Measurements from ENCODE around the gene HYAL3.
"Not testable (repeated sequence)": the region's sequence is repeated elsewhere in the genome, so short reads cannot be mapped to it uniquely, and the experiment has no call there.

The HYAL3 gene

DNA sequence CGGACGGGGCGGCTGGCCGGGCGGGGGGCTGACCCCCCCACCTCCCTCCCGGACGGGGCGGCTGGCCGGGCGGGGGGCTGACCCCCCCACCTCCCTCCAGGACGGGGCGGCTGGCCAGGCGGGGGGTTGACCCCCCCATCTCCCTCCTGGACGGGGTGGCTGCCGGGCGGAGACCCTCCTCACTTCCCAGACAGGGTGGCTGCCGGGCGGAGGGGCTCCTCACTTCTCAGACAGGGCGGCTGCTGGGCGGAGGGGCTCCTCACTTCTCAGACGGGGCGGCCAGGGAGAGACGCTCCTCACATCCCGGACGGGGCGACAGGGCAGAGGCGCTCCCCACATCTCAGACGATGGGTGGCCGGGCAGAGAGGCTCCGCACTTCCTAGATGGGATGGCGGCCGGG, 12.8 kb upstream of the HYAL3 start:
- not testable (repeated sequence) for DNase-seq

DNA sequence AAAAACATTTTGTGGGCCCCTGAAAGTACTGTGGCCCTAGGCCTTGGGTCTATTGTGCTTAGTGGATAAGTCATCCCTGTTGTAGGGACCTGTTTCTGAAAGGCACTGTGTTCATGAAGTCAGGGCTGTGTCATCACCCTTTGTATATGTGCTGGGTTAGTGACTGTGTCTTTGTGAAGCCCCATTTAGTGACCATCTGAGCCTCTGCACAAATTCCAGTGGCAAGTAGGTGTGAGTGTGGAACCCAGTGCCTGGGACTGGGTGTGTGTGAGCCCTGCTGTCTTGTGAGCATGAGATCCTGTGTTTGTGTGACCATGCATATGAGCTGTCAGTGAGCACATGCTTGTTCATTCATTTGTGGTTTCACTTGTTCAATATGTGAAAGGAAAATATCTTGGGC, 5.4 kb upstream of the HYAL3 start:
- DNase-seq: peak; percentile 5

DNA sequence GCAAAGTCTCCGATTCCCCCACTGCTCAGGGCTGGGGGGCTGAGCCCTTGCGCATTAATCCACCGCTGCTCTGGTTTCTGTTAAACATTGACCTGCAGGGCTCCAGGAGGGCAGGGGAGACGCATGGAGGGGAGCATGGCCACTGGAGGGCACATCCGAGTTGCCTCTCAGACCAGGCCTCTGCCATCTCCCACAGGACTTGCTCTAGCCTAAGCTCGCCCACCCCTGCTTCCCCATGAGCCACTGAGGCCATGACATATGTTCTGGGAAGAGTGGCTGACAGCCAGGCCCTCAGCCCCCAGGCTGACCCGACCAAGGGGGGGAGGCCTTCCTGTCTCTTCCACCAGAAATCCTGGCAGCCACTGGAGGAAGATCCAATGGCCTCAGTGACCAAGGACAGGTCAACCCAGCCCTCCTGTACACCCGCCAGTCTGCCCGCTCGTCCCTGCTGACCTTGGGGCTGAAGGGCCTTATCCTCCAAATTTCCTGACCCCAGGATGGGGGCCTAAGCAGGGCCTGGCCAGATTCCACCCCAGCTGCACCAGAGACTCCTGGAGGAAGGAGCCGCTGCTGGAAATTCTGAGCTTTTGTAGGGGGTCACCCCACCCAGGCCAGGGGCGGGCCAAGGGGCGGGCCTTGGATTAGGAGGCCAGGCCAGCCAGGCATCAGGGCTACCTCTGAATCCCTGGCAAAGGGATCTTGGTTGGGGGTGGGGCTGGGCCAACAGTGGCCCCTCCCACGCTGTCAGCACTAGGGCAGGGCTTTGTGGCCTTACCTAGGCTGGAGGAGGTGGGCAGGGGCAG, 4.0 kb upstream of the HYAL3 start, which contains the start of gene HYAL1:
TSS of gene HYAL1 (minus strand) at position 562 of the 803 bp plus-strand sequence. CDS start 618 bp downstream, outside the sequence.
- DNase-seq: no peak

DNA sequence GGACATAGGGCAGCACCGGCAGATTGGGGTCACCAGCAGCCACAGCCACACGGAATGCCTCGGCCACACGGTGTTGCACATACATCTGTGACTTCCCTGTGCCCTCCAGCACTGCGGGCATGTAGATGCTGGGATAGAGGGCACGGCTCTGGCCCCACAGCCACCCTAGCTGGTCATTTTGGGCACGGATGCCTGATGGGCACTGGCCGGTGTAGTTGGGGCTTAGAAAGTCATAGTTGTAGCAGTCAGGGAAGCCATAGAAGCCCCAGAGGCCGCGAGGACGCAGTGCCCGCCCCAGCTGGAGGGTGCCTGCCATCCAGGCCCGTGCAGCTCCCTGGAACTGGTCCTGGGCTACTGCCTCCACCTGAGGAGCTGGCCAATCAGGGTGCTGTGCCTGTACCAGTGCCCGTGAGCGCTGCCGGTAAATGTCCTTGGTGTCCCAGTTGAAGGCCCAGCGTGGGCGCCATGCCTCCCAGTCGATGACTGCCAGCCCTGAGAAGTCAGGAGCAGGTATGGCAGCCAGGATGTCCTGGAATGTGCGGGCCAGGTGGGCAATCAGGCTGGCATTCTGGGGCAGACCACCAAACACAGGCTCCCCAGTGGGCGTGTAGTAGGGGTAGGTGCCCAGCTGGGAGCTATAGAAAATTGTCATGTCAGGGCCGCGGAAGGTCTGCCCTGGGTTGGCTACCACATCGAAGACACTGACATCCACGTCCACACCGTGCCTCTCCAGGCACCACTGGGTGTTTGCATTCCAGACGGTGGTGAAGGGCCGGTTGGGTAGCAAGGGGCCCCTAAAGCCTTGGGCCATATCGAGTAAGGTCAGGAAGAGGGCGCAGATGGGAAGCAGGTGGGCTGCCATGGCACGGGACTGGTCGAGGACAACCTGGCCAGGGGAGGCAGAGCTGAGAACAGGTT, 3.1 kb upstream of the HYAL3 start:
- DNase-seq: no peak

DNA sequence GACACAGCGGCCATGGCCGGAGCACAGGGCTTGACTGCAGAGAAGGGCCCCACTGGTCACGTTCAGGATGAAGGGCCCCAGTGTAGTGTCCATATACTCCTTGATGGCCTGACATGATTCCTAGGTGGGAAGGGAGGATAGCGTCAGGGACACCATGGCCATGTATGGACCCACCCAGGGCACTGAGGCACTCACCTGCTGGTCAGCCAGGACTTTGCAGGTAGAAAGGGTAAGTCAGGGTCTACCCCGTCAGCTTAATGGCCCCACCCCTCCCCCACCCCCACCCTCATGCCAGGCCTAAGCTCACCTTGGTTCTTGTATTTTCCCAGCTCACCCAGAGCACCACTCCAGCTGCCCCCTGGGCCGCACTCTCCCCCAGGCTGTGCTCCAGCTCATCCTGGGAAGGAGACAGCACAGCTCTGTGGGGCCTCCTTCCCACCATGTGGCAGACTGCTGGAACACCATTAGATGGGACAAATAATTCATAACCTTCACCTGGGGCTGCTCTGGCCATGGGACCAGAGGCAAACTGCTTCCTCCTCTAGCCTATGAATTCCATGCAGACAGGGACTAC, 1.6 kb upstream of the HYAL3 start:
- DNase-seq: no peak

DNA sequence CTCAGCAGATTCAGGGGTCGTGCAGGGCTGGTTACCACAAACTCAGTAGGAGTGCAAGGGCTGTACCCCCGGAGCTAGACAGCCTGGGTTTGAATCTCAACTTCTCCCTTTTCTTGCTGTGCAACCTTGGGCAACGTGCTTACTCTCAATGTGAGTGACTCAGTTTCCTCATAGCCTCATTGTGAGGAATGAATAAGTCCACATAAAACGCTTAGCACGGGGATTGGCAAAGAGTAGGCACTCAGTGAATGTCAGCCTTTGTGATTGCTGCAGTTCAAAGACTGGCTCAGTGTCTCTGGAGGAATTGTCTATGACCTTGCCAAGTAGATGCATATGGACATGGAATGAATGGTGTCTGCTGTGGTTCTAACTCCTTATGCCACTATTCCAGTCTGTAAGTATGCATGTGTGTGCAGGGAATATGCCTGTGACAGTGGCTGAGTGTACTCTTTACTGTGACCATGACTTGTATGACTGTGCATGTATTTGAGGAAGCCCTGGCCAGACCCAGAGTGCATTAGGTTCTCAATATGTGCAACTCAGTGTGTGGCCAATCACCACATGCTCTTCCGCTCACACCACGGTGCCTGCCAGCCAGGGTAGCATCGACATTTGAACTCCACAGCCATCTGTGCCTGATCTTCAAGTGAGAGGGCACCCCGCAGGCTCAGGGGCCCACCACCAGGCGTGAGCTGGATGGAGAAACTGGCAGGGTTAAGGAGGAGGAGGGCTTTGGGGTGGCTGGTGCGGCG, 900 bp upstream of the HYAL3 start:
- peak; percentile 82 for DNase-seq

DNA sequence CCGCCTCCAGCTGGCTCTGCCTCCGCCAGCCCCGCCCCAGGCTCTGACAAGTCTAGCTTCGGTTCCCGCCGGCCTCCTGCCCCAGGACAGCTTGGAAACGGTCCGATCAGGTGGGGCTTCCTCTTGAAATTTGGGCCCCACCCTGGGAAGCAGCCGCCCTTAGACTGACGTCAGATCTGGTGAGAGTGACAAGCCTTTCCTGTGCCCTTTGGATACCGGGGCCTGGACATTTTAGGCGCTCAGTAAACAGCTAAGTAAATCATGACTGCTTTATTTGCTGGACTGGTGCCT, 378 bp upstream of the HYAL3 start:
- DNase-seq: no peak

DNA sequence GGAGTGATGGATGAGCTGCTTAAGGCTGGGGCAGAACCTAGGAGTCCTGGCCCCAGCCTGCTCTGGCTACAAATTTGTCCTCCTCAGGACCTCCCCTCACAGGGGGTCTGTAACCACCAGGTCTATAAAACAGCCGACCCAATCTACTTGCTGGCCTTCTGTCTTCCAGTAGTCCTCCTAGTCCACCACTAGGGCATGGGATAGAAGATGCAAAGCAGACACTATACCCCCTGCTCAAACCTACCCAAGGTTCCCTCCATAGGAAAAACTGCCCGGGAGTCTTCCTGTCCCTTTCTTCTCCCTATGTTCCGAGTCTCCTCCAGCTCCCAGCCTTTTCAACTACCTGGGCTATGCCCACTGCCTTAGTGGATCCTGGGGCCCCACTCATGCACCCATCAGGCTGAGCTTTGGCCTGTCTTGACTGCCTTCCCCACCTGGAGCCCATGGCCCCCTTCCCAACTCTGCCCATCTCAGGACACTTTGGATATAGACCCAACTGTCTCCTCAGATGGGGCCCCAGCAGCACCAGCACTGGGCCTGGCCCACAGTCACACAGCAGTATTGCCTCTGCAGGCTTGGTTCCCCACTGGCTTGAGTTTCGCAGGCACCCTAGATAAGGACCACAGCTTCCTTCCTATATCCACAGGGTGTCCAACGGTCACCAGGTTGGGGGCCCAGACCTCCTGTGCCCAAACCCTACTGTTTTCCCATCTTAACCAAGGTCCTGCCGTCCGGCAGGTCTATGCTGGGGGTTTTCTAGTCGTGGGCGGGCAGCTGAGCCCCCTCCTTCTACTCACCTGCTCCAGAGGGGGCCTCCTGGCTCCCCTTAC, 1.1 kb downstream of the HYAL3 start:
- DNase-seq: no peak

DNA sequence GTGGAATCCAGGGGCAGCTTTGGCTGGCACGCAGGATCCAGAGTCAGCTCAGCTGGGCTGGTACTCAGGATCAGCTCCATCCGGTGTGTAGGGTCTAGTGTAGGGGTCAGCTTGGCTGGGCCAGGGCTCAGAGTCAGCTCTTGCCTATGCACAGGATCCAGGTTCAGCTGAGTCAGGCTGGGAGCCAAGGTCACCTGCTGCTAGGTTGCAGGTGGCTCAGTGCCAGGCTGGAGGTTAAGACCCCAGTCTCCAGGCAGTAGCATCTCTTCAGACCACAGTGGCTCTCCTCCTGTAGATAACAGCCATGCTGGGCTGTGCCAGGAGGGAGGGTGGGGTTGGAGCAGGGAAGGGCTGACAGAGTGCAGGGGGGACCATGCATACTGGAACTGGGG, 1.8 kb downstream of the HYAL3 start:
- DNase-seq: no peak

DNA sequence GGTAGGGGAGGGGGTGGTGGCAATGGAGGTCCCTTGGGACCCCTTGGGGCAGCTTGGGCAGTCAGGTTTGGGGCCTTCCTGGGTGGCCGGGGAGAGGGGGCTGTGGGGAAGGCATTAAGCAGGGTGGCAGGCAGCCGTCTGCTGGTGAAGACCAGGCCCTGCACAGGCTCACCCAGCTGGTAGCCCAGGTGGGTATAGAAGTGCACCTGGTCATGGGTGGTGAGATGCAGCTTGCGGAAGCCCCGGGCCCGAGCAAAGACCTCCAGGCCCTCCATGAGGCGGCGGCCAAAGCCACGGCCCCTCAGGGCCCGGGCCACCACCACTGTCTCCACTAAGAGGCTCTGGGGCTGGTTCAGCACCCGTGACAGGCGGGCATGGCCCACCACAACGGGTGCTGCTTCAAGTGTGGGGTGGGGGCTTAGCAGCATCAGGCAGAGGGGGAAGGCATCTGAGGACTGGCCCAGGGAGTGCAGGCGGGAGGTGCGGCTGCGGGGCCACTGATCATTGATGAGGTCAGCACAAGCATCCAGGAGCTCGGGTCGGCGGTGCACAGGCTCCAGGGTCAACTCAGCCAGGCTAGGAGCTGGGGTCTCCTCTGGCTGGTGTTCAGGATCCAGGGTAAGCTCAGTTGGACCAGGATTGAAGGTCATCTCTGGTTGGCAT, 2.4 kb downstream of the HYAL3 start:
- no peak for DNase-seq

DNA sequence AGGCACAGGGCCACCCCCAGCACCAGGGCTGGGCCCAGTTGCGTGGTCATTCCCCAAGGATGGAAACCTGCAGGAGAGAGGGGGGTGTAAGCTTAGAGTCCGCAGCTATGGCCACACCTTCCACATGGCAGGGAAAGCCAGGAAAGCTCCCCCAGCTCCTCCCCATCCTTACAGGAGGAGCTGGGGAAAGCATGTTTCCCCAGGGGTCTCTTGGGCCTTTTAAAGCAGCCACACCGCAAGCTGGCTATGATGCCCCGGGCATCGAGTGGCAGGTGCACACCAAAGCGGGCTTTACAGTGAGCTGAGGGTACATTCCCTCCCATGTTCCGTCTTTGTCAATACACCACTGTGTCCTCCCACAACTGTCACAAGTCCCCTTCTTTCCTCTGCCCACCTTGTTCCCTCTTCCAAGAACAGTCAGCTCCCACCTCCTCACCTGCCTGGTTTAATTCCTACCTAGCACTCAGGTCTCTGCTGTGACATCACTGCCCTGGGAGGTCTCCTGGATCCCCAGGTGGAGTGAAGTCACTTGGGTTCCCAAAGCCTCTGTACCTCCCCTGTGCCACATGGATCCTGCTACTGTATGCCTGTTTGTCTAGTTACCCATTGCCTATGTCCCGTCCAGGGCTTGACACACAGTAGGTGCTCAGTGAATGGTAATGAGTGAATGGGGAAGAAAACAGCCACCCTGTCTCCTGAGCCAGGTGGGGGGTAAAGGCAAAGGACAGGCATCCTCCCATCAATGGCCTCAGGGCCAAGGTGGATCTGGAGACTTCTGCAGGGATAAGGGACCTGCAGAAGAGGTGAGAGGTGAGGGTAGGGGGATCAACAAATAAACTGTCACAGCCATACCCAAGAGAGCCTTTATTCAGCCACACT, 3.4 kb downstream of the HYAL3 start:
- no peak for DNase-seq

DNA sequence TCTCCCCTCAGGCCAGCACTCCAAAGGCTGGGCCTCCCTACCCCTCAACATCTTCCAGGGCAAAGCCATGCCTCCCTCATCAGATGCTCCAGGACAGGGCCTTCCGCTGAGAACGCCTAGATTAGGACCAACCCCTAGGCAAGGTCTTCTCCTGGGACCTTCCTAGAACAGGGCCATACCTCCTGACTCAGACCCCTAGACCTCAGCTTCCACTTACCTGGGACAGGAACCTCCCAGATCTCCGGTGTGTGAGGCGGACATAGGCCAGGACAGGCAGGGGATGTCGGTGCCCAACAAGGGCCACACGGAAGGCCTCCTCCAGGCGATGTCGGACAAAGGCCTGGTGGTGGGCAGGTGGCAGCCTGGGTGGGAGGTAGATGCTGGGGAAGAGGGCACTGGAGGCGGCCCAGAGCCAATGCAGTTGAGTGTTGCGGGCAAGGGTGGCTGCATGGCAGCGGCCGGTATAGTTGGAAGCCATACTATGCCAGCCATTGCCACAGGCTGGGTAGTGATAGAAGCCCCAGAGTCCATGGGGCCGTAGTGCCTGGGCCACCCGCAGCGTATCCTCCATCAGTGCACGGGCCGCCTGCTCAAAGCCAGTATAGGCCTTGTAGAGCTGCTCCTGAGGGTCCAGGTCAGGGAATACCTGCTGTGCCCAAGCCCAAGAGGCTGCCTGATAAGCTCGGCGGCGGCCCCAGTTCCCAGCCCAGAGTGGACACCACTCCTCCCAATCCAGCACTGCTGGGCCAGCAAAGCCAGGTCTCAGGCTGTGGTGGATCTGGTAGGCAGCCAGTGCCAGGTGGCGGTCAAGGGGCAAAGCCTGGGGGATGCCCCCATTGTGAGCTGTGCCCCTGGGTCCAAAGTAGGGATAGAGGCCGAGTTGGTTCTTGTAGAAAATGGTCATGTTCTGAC, 4.5 kb downstream of the HYAL3 start:
- no peak for DNase-seq

DNA sequence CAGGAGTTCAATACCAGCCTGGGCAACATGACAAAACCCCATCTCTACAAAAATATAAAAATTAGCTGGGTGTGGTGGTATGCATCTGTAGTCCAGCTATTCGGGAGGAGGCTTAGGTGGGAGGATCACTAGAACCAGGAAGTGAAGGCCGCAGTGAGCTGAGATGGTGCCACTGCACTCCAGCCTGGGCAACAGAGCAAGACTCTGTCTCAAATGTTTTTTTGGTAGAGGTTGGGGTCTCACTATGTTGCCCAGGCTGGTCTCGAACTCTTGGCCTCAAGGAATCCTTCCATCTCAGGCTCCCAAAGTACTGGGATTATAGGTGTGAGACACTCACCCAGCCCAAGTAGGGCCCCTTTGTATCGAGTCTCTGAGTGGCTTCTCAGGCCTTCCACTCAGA, 5.1 kb downstream of the HYAL3 start:
- no peak for DNase-seq

DNA sequence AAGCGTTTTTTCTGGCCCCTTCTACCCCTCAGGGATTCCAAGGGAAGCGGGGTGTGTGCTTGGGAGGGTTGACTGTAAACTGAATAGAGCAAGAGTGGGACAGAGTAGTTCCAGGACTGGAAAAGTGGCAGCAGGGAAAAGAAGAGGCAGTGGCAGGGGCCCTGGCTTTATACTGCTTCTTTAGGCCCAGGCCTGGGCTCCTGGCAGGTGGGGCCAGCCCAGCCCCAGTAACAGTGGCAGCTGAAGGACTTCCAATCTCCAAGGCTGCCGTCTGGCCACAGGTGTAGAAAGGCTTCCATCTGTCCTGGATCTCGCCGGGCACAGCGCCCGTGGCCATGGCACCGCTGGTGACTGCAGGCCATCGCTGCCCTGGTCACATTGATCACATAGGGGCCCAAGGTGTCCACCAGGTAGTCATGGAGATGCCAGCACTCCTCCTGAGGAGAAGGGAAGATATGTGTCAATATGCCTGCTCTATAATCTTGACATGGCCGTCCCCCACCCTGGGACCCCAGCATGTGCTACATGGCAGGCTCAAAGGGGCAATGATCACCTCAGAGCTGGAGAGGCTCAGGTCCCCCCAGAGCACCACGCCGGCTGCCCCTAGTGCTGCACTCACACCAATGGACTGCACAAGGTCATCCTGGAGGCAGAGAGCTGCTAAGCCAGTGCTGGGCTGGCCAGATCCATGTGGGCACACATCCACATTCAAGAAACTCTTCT, 6.0 kb downstream of the HYAL3 start:
- no peak for DNase-seq

DNA sequence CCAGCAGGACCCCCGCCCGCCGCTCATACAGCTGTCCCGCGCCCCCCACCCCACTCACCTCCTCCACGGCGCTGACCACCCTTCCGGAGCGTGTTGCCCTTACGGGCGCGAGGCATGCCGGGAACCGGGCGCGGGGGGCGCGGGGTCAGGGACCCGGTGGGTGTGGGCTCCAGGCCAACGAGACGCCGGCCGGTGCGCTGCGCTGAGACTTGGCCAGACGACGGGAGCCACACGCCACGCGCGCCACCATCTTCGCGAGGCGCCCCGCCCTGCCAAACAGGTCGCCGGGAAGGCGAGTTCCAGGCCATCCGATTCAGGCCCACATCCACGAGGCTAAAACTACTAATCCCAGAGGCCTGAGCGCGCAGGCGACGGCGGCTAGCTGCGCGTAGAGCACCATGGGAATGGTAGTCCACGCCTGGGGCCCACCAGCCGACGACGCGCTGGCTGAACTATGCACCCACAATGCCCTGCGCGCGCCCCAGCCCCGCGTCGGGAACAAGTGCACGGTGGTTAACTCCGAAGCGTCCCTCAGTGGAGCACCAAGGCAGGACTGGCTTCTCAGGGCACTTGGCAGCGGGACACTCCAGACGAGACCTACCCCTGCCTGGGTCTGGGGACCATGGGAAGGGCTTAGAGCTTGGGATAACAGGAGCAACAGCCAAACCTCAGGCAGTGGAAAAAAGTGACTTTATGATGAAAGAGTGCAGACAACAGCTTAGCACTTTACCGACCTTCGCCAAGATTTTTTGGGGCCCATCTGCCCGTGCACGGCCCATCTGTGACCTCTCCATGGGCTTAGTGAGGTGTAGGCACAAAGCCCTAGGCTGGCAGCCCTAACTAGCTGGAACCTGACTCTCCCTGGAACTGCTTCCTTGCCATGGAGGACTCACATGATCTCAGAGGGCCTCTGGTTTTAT, 6.8 kb downstream of the HYAL3 start, which contains the start of gene IFRD2:
TSS of gene IFRD2 (minus strand) at position 271 of the 920 bp plus-strand sequence. CDS start at position 116, 155 bp downstream.
- DNase-seq: peak; percentile 98

DNA sequence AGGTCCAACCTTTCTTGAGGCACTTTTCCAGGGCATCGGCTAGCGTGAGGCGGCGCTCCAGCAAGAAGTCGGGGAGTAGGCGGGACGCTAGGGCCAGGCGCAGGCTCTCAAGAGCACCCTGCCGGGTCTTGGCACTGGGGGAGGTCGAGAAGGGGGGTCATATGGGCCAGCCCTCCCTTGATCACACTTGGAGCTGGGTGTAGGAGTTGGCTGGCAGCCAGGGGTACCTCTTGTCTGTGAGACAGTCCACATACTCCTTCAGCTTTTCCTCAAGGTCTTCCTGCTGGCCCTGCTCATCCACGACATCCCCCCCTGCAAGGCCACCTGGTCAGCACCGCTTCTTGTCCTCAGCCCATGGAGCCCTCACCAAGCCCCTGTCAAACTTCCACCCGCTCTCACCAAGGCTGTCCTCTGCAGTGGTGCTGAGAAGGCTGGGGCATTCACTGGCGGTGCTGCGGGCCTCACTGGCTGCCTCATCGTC, 9.0 kb downstream of the HYAL3 start:
- DNase-seq: no peak

DNA sequence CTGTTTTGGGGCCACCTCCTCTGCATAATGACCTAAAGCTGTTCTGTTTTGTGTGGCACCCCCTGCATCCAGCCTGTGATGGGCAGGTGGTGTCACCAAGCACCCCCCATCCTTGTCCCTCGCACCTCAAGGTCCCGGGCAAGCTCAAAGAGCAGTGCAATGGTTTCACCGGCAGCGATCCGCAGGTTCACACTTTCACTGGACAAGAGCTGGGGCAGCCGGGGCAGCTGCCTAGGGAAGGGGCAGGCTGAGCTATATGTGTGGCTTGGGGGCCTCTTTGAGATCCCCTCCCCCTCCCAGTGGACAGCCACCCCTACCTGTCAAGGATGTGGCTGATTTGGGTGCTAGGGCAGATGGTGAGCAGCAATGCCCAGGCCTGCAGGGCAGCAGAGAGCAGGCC, 10.1 kb downstream of the HYAL3 start:
- DNase-seq: no peak

Data from suppressor macrophage treated with lipopolysaccharide for 4 hours (primary cell).